Measurements from ENCODE around the gene AOAH.
"Not testable (repeated sequence)": the region's sequence is repeated elsewhere in the genome, so short reads cannot be mapped to it uniquely, and the experiment has no call there.

DNA sequence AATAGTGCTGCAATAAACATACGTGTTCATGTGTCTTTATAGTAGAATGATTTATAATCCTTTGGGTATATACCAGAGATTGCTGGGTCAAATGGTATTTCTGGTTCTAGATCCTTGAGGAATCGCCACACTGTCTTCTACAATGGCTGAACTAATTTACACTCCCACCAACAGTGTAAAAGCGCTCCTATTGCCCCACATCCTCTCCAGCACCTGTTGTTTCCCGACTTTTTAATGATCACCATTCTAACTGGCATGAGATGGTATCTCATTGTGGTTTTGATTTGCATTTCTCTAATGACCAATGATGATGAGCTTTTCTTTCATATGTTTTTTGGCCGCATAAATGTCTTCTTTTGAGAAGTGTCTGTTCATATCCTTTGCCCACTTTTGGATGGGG is 235.6 kb downstream of the AOAH start:
- TF ChIP-seq EZH2 (IDR thresholded peaks at IDR 0.05; ENCODE audit: insufficient read depth, poor library complexity, severe bottlenecking); EZH2phosphoT487 (IDR thresholded peaks at IDR 0.05; ENCODE audit: insufficient read depth, low read depth): not testable (repeated sequence)

Data from GM23248 (cell line).